GM12891 (cell line): Measurements from ENCODE around the gene TNRC6C.
"Not testable (repeated sequence)": the region's sequence is repeated elsewhere in the genome, so short reads cannot be mapped to it uniquely, and the experiment has no call there.

ENCODE experiments used
- PAX5 ChIP-seq: IDR thresholded peaks from 2 replicates; pipeline ENCODE4 v1.6.1; 2011; ENCODE audit warnings: low read length, moderate library complexity, mild to moderate bottlenecking; ENCODE audit not compliant: insufficient read depth, severe bottlenecking
- POLR2A ChIP-seq: IDR thresholded peaks from 2 replicates; pipeline ENCODE4 v1.6.1; 2011; ENCODE audit warnings: low read depth, low read length, control low read depth
- POLR2AphosphoS5 ChIP-seq: IDR thresholded peaks from 2 replicates; pipeline ENCODE4 v1.6.1; 2011; ENCODE audit warnings: low read depth, low read length, control low read depth
- SPI1 ChIP-seq: IDR thresholded peaks from 2 replicates; pipeline ENCODE4 v1.6.1; 2011; ENCODE audit warnings: low read depth, low read length, control low read depth
- TAF1 ChIP-seq: IDR thresholded peaks from 2 replicates; pipeline ENCODE4 v1.6.1; 2011; ENCODE audit warnings: low read depth, low read length, control low read depth

DNA sequence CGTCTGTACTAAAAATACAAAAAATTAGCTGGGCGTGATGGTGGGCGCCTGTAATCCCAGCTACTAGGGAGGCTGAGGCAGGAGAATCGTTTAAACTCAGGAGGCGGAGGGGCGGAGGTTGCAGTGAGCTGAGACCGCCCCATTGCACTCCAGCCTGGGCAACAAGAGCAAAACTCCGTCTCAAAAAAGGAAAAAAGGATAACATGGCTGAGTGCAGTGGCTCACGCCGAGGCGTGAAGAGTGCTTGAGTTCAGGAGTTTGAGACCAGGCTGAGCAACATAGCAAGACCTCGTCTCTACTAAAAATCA is 181.3 kb downstream of the TNRC6C start:
- TF ChIP-seq POLR2AphosphoS5, POLR2A, TAF1, SPI1, PAX5: not testable (repeated sequence)
